Activated CD8-positive, alpha-beta memory T cell treated with anti-CD3 and anti-CD28 coated beads for 48 hours (primary cell): ENCODE measurements around the gene FSTL4.

Experiments used
- DNase-seq, 3 experiments: peaks; one replicate each; pipeline ENCODE4 v3.0.0-alpha.2; 2020; ENCODE audit warnings: low read depth in 2 of 3, low spot score in 2 of 3

FSTL4 gene

GRCh38 chr5:133307275-133307674 lies 305.1 kb downstream of the FSTL4 start:
- DNase-seq, result no peak

- DNase-seq, result no peak
Measured at GRCh38 chr5:133304707-133305216, 307.6 kb downstream of the FSTL4 start.

- DNase-seq, result no peak
Measured at GRCh38 chr5:133304178-133304577, 308.2 kb downstream of the FSTL4 start.

- no peak for DNase-seq
Measured at GRCh38 chr5:133303298-133303697, 309.0 kb downstream of the FSTL4 start.

GRCh38 chr5:133299728-133300127 lies 312.6 kb downstream of the FSTL4 start:
- DNase-seq, result no peak

- no peak for DNase-seq
Measured at GRCh38 chr5:133299021-133299420, 313.3 kb downstream of the FSTL4 start.

GRCh38 chr5:133298447-133298846 lies 313.9 kb downstream of the FSTL4 start:
- DNase-seq, result no peak

GRCh38 chr5:133297293-133297692 lies 315.0 kb downstream of the FSTL4 start:
- DNase-seq, result no peak

- DNase-seq, result no peak
Measured at GRCh38 chr5:133296624-133297023, 315.7 kb downstream of the FSTL4 start.

- no peak for DNase-seq
Measured at GRCh38 chr5:133295520-133295919, 316.8 kb downstream of the FSTL4 start.

GRCh38 chr5:133294380-133294779 lies 318.0 kb downstream of the FSTL4 start:
- DNase-seq, result no peak

- no peak for DNase-seq
Measured at GRCh38 chr5:133293960-133294359, 318.4 kb downstream of the FSTL4 start.

- no peak for DNase-seq
Measured at GRCh38 chr5:133292300-133292699, 320.0 kb downstream of the FSTL4 start.

GRCh38 chr5:133291524-133291923 lies 320.8 kb downstream of the FSTL4 start:
- no peak for DNase-seq

- DNase-seq, result no peak
Measured at GRCh38 chr5:133290669-133291240, 321.6 kb downstream of the FSTL4 start.

GRCh38 chr5:133289686-133290367 lies 322.5 kb downstream of the FSTL4 start:
- DNase-seq, result no peak

- no peak for DNase-seq
Measured at GRCh38 chr5:133287500-133287899, 324.8 kb downstream of the FSTL4 start.

- no peak for DNase-seq
Measured at GRCh38 chr5:133286483-133286882, 325.9 kb downstream of the FSTL4 start.

- no peak for DNase-seq
Measured at GRCh38 chr5:133285583-133286021, 326.7 kb downstream of the FSTL4 start.

GRCh38 chr5:133284306-133284705 lies 328.0 kb downstream of the FSTL4 start:
- DNase-seq, result no peak

- DNase-seq, result no peak
Measured at GRCh38 chr5:133278317-133278716, 334.0 kb downstream of the FSTL4 start.

GRCh38 chr5:133277744-133278143 lies 334.6 kb downstream of the FSTL4 start:
- DNase-seq, result no peak

GRCh38 chr5:133276171-133276570 lies 336.2 kb downstream of the FSTL4 start:
- DNase-seq, result no peak
